Choroid plexus epithelial cell (primary cell): ENCODE measurements around the gene GRK2.

ENCODE experiments used
- DNase-seq: peaks from one replicate; pipeline ENCODE4 v3.0.0-alpha.2; 2010; ENCODE audit warnings: low read depth
- H3K4me3 ChIP-seq: 2 replicates; pipeline ENCODE4 v1.5.1; 2011; ENCODE audit warnings: low read depth, mild to moderate bottlenecking, control low read depth, low read length, moderate library complexity
- CTCF ChIP-seq: conservative IDR thresholded peaks from 2 replicates; pipeline ENCODE4 v1.5.1; 2011; ENCODE audit warnings: low read depth, mild to moderate bottlenecking, control low read depth, inconsistent platforms, low read length, moderate library complexity

Gene GRK2

GRCh38 chr11:67267188-67268080, 1.2 kb downstream of the GRK2 start:
- TF ChIP-seq CTCF: no peak
- DNase-seq: no peak
- H3K4me3 ChIP-seq: peak overlapping the region; percentile 74

- no peak for TF ChIP-seq CTCF
- DNase-seq: no peak
- H3K4me3 ChIP-seq: peak overlapping the region; percentile 74
Measured at GRCh38 chr11:67268081-67268961, 2.0 kb downstream of the GRK2 start.

GRCh38 chr11:67268962-67269268, 2.6 kb downstream of the GRK2 start:
- H3K4me3 ChIP-seq: no peak overlapping the region
- TF ChIP-seq CTCF: no peak
- DNase-seq: no peak

- H3K4me3 ChIP-seq: peak overlapping the region; percentile 39
- no peak for DNase-seq
- TF ChIP-seq CTCF: no peak
Measured at GRCh38 chr11:67269401-67270255, 3.4 kb downstream of the GRK2 start.

GRCh38 chr11:67270256-67271204, 4.3 kb downstream of the GRK2 start:
- no peak for DNase-seq
- H3K4me3 ChIP-seq: peak overlapping the region; percentile 39
- TF ChIP-seq CTCF: no peak

- H3K4me3 ChIP-seq: no peak overlapping the region
- TF ChIP-seq CTCF: no peak
- no peak for DNase-seq
Measured at GRCh38 chr11:67271205-67271540, 4.9 kb downstream of the GRK2 start.
